Measurements from ENCODE around the gene CDHR2. TPM values are rescaled to one million over a fixed set of nuclear protein-coding genes. Genes with fewer than 3 reads are reported as not detected.
A peak's percentile ranks its signal among the peaks of the same experiment; 100 is the strongest.

Gene CDHR2
- total and polyA plus RNA-seq, 2 donors from 2014 or later = 4.2 to 8.0 TPM

GRCh38 chr5:176595386-176595943, 46.3 kb downstream of the CDHR2 start:
- no peaks in the 10 kb centered on the region for H3K36me3 ChIP-seq (ENCODE audit: control insufficient read depth in 2 of 3, insufficient read depth in 3 of 3, low read length in 3 of 3)
- FAIRE-seq (no peak), DNase-seq (no peak)
- peaks cover 0 to 4% (median 0%) of the 10 kb centered on the region in 3 donors for H3K4me1 ChIP-seq (ENCODE audit: control insufficient read depth in 2 of 3, insufficient read depth in 2 of 3, low read depth in 1 of 3, low read length in 3 of 3)
- peaks cover 0 to 3% (median 0%) of the 10 kb centered on the region in 3 donors for H3K9me3 ChIP-seq (ENCODE audit: control insufficient read depth in 2 of 3, insufficient read depth in 1 of 3, low read length in 3 of 3)
- intact Hi-C loops (cut with DNase I) = no loop called here
- H3K27ac ChIP-seq (ENCODE audit: low read depth in 2 of 2, low read length in 2 of 2) = no peak overlapping the region
- no peak overlapping the region for H3K9ac ChIP-seq (ENCODE audit: low read length in 3 of 3)
- H3K27me3 ChIP-seq (ENCODE audit: control insufficient read depth, insufficient read depth, low read length) = no peaks in the 10 kb centered on the region
- no peak overlapping the region for H3K4me3 ChIP-seq (ENCODE audit: low read length in 3 of 3)
- TF ChIP-seq, protein P1, sequence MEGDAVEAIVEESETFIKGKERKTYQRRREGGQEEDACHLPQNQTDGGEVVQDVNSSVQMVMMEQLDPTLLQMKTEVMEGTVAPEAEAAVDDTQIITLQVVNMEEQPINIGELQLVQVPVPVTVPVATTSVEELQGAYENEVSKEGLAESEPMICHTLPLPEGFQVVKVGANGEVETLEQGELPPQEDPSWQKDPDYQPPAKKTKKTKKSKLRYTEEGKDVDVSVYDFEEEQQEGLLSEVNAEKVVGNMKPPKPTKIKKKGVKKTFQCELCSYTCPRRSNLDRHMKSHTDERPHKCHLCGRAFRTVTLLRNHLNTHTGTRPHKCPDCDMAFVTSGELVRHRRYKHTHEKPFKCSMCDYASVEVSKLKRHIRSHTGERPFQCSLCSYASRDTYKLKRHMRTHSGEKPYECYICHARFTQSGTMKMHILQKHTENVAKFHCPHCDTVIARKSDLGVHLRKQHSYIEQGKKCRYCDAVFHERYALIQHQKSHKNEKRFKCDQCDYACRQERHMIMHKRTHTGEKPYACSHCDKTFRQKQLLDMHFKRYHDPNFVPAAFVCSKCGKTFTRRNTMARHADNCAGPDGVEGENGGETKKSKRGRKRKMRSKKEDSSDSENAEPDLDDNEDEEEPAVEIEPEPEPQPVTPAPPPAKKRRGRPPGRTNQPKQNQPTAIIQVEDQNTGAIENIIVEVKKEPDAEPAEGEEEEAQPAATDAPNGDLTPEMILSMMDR (IDR thresholded peaks at IDR 0.05; ENCODE audit: borderline replicate concordance, extremely low read depth, insufficient read depth) = no peak

- H3K9me3 ChIP-seq (ENCODE audit: control insufficient read depth in 2 of 3, insufficient read depth in 1 of 3, low read length in 3 of 3) = peaks cover 0 to 3% (median 0%) of the 10 kb centered on the region in 3 donors
- no peak overlapping the region for H3K27ac ChIP-seq (ENCODE audit: low read depth in 2 of 2, low read length in 2 of 2)
- no peaks in the 10 kb centered on the region for H3K27me3 ChIP-seq (ENCODE audit: control insufficient read depth, insufficient read depth, low read length)
- H3K4me1 ChIP-seq (ENCODE audit: control insufficient read depth in 2 of 3, insufficient read depth in 2 of 3, low read depth in 1 of 3, low read length in 3 of 3) = peaks cover 0 to 4% (median 0%) of the 10 kb centered on the region in 3 donors
- FAIRE-seq (no peak), DNase-seq (no peak)
- H3K9ac ChIP-seq (ENCODE audit: low read length in 3 of 3) = no peak overlapping the region
- intact Hi-C loops (cut with DNase I) = no loop called here
- TF ChIP-seq, protein P1 (IDR thresholded peaks at IDR 0.05; ENCODE audit: borderline replicate concordance, extremely low read depth, insufficient read depth) = no peak
- H3K4me3 ChIP-seq (ENCODE audit: low read length in 3 of 3) = no peak overlapping the region
- no peaks in the 10 kb centered on the region for H3K36me3 ChIP-seq (ENCODE audit: control insufficient read depth in 2 of 3, insufficient read depth in 3 of 3, low read length in 3 of 3)
These were observed 47.0 kb downstream of the CDHR2 start for GRCh38 chr5:176596069-176596644.

GRCh38 chr5:176596689-176597416, 47.7 kb downstream of the CDHR2 start:
- Histone ChIP-seq H3K36me3 (ENCODE audit: control insufficient read depth in 2 of 3, insufficient read depth in 3 of 3, low read length in 3 of 3) (no peaks in the 10 kb centered on the region), H3K9me3 (ENCODE audit: control insufficient read depth in 2 of 3, insufficient read depth in 1 of 3, low read length in 3 of 3) (peaks cover 0 to 3% (median 0%) of the 10 kb centered on the region in 3 donors), H3K4me3 (ENCODE audit: low read length in 3 of 3) (no peak overlapping the region), H3K9ac (ENCODE audit: low read length in 3 of 3) (no peak overlapping the region), H3K4me1 (ENCODE audit: control insufficient read depth in 2 of 3, insufficient read depth in 2 of 3, low read depth in 1 of 3, low read length in 3 of 3) (peaks cover 0 to 4% (median 0%) of the 10 kb centered on the region in 3 donors), H3K27ac (ENCODE audit: low read depth in 2 of 2, low read length in 2 of 2) (no peak overlapping the region), H3K27me3 (ENCODE audit: control insufficient read depth, insufficient read depth, low read length) (no peaks in the 10 kb centered on the region)
- FAIRE-seq (no peak), DNase-seq (peak; percentile 57 to 80 (median 71))
- TF ChIP-seq, protein P1 (IDR thresholded peaks at IDR 0.05; ENCODE audit: borderline replicate concordance, extremely low read depth, insufficient read depth) = no peak
- intact Hi-C loops (cut with DNase I) = no loop called here
